Right lobe of liver (tissue), 4 donors: ENCODE measurements around the gene APRT.

Experiments used
- CTCF ChIP-seq, 4 donors: fragments of 200-600 bp in 3 of 4; fragments of 450-650 bp in 1 of 4; IDR thresholded peaks; one replicate each; pipeline versions ENCODE4 v1.5.1 to v1.8.0; 2016 to 2022; ENCODE audit warnings: antibody characterized with exemption in 4 of 4, mild to moderate bottlenecking in 2 of 4
- POLR2A ChIP-seq: fragments of 450-650 bp; IDR thresholded peaks from one replicate; pipeline ENCODE4 v1.6.1; 2017; ENCODE audit warnings: antibody characterized with exemption, mild to moderate bottlenecking
- donor health status: DM: no; HTN: no; CAD: no.
- donor health status: DM: no; HTN: no; CAD: no.
- donor health status: DM: no; HTN: yes; CAD: no.

DNA sequence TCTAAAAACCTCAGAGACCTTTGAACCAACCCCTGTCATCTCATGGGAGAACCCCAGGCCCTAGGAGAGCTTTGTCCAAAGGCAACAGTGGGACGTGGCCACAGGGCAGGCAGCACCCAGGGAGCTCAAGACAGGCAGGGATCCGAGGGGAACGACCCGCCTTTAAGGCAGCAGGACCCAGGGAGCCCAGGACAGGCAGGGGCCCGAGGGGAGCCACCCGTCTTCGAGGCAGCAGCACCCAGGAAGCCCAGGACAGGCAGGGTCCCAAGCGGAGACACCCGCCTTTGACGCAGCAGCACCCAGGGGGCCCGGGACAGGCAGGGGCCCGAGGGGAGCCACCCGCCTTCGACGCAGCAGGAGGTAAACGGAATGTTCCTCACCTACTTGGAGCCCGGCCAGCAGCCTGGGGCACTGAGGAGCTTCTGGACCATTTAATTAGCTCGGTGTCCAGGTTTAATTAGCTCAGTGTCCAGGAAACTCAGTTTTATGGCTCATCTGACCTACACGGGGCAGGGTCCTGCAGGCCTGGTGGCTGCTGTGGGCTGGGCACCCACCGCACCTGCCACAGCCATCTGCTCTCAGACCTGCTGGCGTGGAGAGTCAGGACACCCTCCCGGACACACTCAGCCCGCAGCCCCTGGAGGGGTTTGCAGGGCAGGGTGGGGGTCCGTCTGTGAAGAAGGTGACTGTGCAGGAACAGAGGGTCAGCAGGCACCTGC lies 51.1 kb downstream of the APRT start:
- no peak for TF ChIP-seq CTCF (IDR thresholded peaks at IDR 0.05)
- TF ChIP-seq POLR2A, result no peak
